Measurements from ENCODE around the gene GGTA1.
"Not testable (repeated sequence)": the region's sequence is repeated elsewhere in the genome, so short reads cannot be mapped to it uniquely, and the experiment has no call there.

GGTA1 gene

GRCh38 chr9:121499427-121500164, at the start of gene GGTA1:
TSS of gene GGTA1 (minus strand) at chr9:121499844. CDS start at chr9:121467922, 31,922 bp downstream.
- Mint-ChIP-seq H3K4me3 (peak within 1 kb of the TSS; percentile 84), H3K4me1 (ENCODE audit: low read depth) (peaks cover 21% of the 10 kb centered on the region), H3K9me3 (ENCODE audit: low read depth) (no peaks in the 10 kb centered on the region), H3K27me3 (peaks cover 41% of the 10 kb centered on the region), H3K36me3 (peaks cover 3% of the 10 kb centered on the region), H3K27ac (no peak within 1 kb of the TSS)

- Mint-ChIP-seq H3K27me3 (peaks cover 11% of the 10 kb centered on the region), H3K4me3 (no peak overlapping the region), H3K9me3 (ENCODE audit: low read depth) (no peaks in the 10 kb centered on the region), H3K36me3 (no peaks in the 10 kb centered on the region), H3K4me1 (ENCODE audit: low read depth) (peaks cover 3% of the 10 kb centered on the region), H3K27ac (no peak overlapping the region)
These were observed 49.0 kb upstream of the GGTA1 start for GRCh38 chr9:121548666-121549065.

GRCh38 chr9:121545875-121546423, 46.3 kb upstream of the GGTA1 start:
- no peak overlapping the region for H3K27ac Mint-ChIP-seq
- peaks cover under 1% of the 10 kb centered on the region for H3K4me1 Mint-ChIP-seq (ENCODE audit: low read depth)
- H3K9me3 Mint-ChIP-seq (ENCODE audit: low read depth), result no peaks in the 10 kb centered on the region
- H3K27me3 Mint-ChIP-seq, result peaks cover 8% of the 10 kb centered on the region
- no peak overlapping the region for H3K4me3 Mint-ChIP-seq
- H3K36me3 Mint-ChIP-seq, result no peaks in the 10 kb centered on the region

- Mint-ChIP-seq H3K36me3 (no peaks in the 10 kb centered on the region), H3K9me3 (ENCODE audit: low read depth) (no peaks in the 10 kb centered on the region), H3K27me3 (peaks cover 8% of the 10 kb centered on the region), H3K4me1 (ENCODE audit: low read depth) (no peaks in the 10 kb centered on the region), H3K4me3 (no peak overlapping the region), H3K27ac (no peak overlapping the region)
These were observed 45.7 kb upstream of the GGTA1 start for GRCh38 chr9:121545150-121545874.

GRCh38 chr9:121542025-121542424, 42.4 kb upstream of the GGTA1 start:
- no peaks in the 10 kb centered on the region for H3K27me3 Mint-ChIP-seq
- no peak overlapping the region for H3K4me3 Mint-ChIP-seq
- no peaks in the 10 kb centered on the region for H3K36me3 Mint-ChIP-seq
- H3K9me3 Mint-ChIP-seq (ENCODE audit: low read depth), result no peaks in the 10 kb centered on the region
- no peaks in the 10 kb centered on the region for H3K4me1 Mint-ChIP-seq (ENCODE audit: low read depth)
- no peak overlapping the region for H3K27ac Mint-ChIP-seq

GRCh38 chr9:121541256-121541655, 41.6 kb upstream of the GGTA1 start:
- Mint-ChIP-seq H3K27me3 (no peaks in the 10 kb centered on the region), H3K9me3 (ENCODE audit: low read depth) (no peaks in the 10 kb centered on the region), H3K4me1 (ENCODE audit: low read depth) (no peaks in the 10 kb centered on the region), H3K27ac (no peak overlapping the region), H3K36me3 (no peaks in the 10 kb centered on the region), H3K4me3 (no peak overlapping the region)

GRCh38 chr9:121538221-121538620, 38.6 kb upstream of the GGTA1 start:
- no peaks in the 10 kb centered on the region for H3K9me3 Mint-ChIP-seq (ENCODE audit: low read depth)
- no peaks in the 10 kb centered on the region for H3K4me1 Mint-ChIP-seq (ENCODE audit: low read depth)
- H3K27me3 Mint-ChIP-seq, result no peaks in the 10 kb centered on the region
- no peaks in the 10 kb centered on the region for H3K36me3 Mint-ChIP-seq
- H3K27ac Mint-ChIP-seq, result no peak overlapping the region
- H3K4me3 Mint-ChIP-seq, result no peak overlapping the region

GRCh38 chr9:121537283-121537682, 37.6 kb upstream of the GGTA1 start:
- H3K36me3 Mint-ChIP-seq, result no peaks in the 10 kb centered on the region
- H3K27ac Mint-ChIP-seq, result no peak overlapping the region
- H3K27me3 Mint-ChIP-seq, result no peaks in the 10 kb centered on the region
- no peak overlapping the region for H3K4me3 Mint-ChIP-seq
- H3K9me3 Mint-ChIP-seq (ENCODE audit: low read depth), result no peaks in the 10 kb centered on the region
- no peaks in the 10 kb centered on the region for H3K4me1 Mint-ChIP-seq (ENCODE audit: low read depth)

- H3K4me3 Mint-ChIP-seq, result no peak overlapping the region
- H3K36me3 Mint-ChIP-seq, result no peaks in the 10 kb centered on the region
- no peak overlapping the region for H3K27ac Mint-ChIP-seq
- no peaks in the 10 kb centered on the region for H3K27me3 Mint-ChIP-seq
- no peaks in the 10 kb centered on the region for H3K9me3 Mint-ChIP-seq (ENCODE audit: low read depth)
- H3K4me1 Mint-ChIP-seq (ENCODE audit: low read depth), result no peaks in the 10 kb centered on the region
These were observed 33.2 kb upstream of the GGTA1 start for GRCh38 chr9:121532881-121533280.

GRCh38 chr9:121529237-121529987, 29.8 kb upstream of the GGTA1 start:
- H3K36me3 Mint-ChIP-seq, result no peaks in the 10 kb centered on the region
- no peaks in the 10 kb centered on the region for H3K9me3 Mint-ChIP-seq (ENCODE audit: low read depth)
- H3K27me3 Mint-ChIP-seq, result peaks cover 1% of the 10 kb centered on the region
- no peak overlapping the region for H3K4me3 Mint-ChIP-seq
- H3K4me1 Mint-ChIP-seq (ENCODE audit: low read depth), result no peaks in the 10 kb centered on the region
- no peak overlapping the region for H3K27ac Mint-ChIP-seq

GRCh38 chr9:121528642-121529041, 29.0 kb upstream of the GGTA1 start:
- H3K4me3 Mint-ChIP-seq, result no peak overlapping the region
- no peaks in the 10 kb centered on the region for H3K9me3 Mint-ChIP-seq (ENCODE audit: low read depth)
- no peak overlapping the region for H3K27ac Mint-ChIP-seq
- no peaks in the 10 kb centered on the region for H3K4me1 Mint-ChIP-seq (ENCODE audit: low read depth)
- H3K27me3 Mint-ChIP-seq, result peaks cover 1% of the 10 kb centered on the region
- H3K36me3 Mint-ChIP-seq, result no peaks in the 10 kb centered on the region

- Mint-ChIP-seq H3K27me3 (peaks cover 4% of the 10 kb centered on the region), H3K9me3 (ENCODE audit: low read depth) (peaks cover 3% of the 10 kb centered on the region), H3K4me3 (no peak overlapping the region), H3K27ac (no peak overlapping the region), H3K36me3 (peaks cover 2% of the 10 kb centered on the region), H3K4me1 (ENCODE audit: low read depth) (no peaks in the 10 kb centered on the region)
These were observed 27.7 kb upstream of the GGTA1 start for GRCh38 chr9:121527371-121527770.

GRCh38 chr9:121519688-121520087, 20.0 kb upstream of the GGTA1 start:
- not testable (repeated sequence) for H3K27me3 Mint-ChIP-seq; H3K27ac Mint-ChIP-seq; H3K4me1 Mint-ChIP-seq (ENCODE audit: low read depth); H3K4me3 Mint-ChIP-seq; H3K9me3 Mint-ChIP-seq (ENCODE audit: low read depth); H3K36me3 Mint-ChIP-seq

GRCh38 chr9:121518634-121519033, 19.0 kb upstream of the GGTA1 start:
- peaks cover 5% of the 10 kb centered on the region for H3K27me3 Mint-ChIP-seq
- no peak overlapping the region for H3K4me3 Mint-ChIP-seq
- no peaks in the 10 kb centered on the region for H3K4me1 Mint-ChIP-seq (ENCODE audit: low read depth)
- H3K9me3 Mint-ChIP-seq (ENCODE audit: low read depth), result peaks cover 3% of the 10 kb centered on the region
- H3K27ac Mint-ChIP-seq, result no peak overlapping the region
- peaks cover 3% of the 10 kb centered on the region for H3K36me3 Mint-ChIP-seq

GRCh38 chr9:121513166-121513565, 13.5 kb upstream of the GGTA1 start:
- H3K27me3 Mint-ChIP-seq; H3K27ac Mint-ChIP-seq; H3K4me1 Mint-ChIP-seq (ENCODE audit: low read depth); H3K4me3 Mint-ChIP-seq; H3K36me3 Mint-ChIP-seq; H3K9me3 Mint-ChIP-seq (ENCODE audit: low read depth): not testable (repeated sequence)
